ENCODE measurements around the gene CD180.

Gene CD180

GRCh38 chr5:67149951-67150523 is 46.6 kb downstream of the CD180 start:
- no peak overlapping the region for H2AK5ac ChIP-seq (ENCODE audit: low read length, severe bottlenecking)
- no peak overlapping the region for H3K14ac ChIP-seq (ENCODE audit: low read length in 2 of 2)
- no peak overlapping the region for H3K4ac ChIP-seq (ENCODE audit: low read depth in 1 of 2, low read length in 2 of 2)
- no peak overlapping the region for H2BK5ac ChIP-seq (ENCODE audit: low read depth, low read length, poor library complexity, severe bottlenecking)
- no peak overlapping the region for H3K18ac ChIP-seq (ENCODE audit: low read depth in 1 of 2, low read length in 2 of 2)
- DNase-seq: peak; percentile 48
- H2BK12ac ChIP-seq (ENCODE audit: low read length in 2 of 2): no peak overlapping the region
- H3K27me3 ChIP-seq (ENCODE audit: control insufficient read depth in 1 of 2, insufficient read depth in 1 of 2, low read length in 2 of 2): no peaks in the 10 kb centered on the region
- no peaks in the 10 kb centered on the region for H3K4me1 ChIP-seq (ENCODE audit: control insufficient read depth, insufficient read depth, low read depth, low read length)
- H2AFZ ChIP-seq (ENCODE audit: low read depth, low read length): no peak overlapping the region
- no peaks in the 10 kb centered on the region for H3K9me3 ChIP-seq (ENCODE audit: control insufficient read depth, low read length)
- no peak overlapping the region for H4K8ac ChIP-seq (ENCODE audit: low read length)
- no peak overlapping the region for H3K4me2 ChIP-seq (ENCODE audit: low read length, poor library complexity, severe bottlenecking)
- peaks cover 3% of the 10 kb centered on the region for H3K79me1 ChIP-seq (replicated peaks; ENCODE audit: low read length, poor library complexity, severe bottlenecking)
- peak overlapping the region in 1 of 2 experiments; percentile 74 for H3K4me3 ChIP-seq (ENCODE audit: insufficient read depth in 1 of 2, low read depth in 1 of 2, low read length in 2 of 2)
- peak overlapping the region; percentile 61 for H3K9ac ChIP-seq (ENCODE audit: low read length)
- H4K91ac ChIP-seq (ENCODE audit: low read length): no peak overlapping the region
- no peak overlapping the region for H2BK15ac ChIP-seq (ENCODE audit: low read depth, poor library complexity, severe bottlenecking)
- WGBS: 67% methylated on average over 1 of the region's 1 CpG
- no peak overlapping the region for H3K27ac ChIP-seq (ENCODE audit: low read length, poor library complexity, severe bottlenecking)
- H3K23ac ChIP-seq (ENCODE audit: low read length in 2 of 2): no peak overlapping the region
- H3K36me3 ChIP-seq (ENCODE audit: control insufficient read depth in 1 of 2, insufficient read depth in 2 of 2, low read depth in 1 of 2, low read length in 2 of 2): peaks cover 14 to 66% of the 10 kb centered on the region in 2 experiments
- H2BK120ac ChIP-seq (ENCODE audit: low read depth, low read length): no peak overlapping the region

- Histone ChIP-seq H2BK5ac (ENCODE audit: low read depth, low read length, poor library complexity, severe bottlenecking) (no peak overlapping the region), H3K4me3 (ENCODE audit: insufficient read depth in 1 of 2, low read depth in 1 of 2, low read length in 2 of 2) (peak overlapping the region in 1 of 2 experiments; percentile 74), H3K36me3 (ENCODE audit: control insufficient read depth in 1 of 2, insufficient read depth in 2 of 2, low read depth in 1 of 2, low read length in 2 of 2) (peaks cover 15 to 66% of the 10 kb centered on the region in 2 experiments), H3K23ac (ENCODE audit: low read length in 2 of 2) (no peak overlapping the region), H3K18ac (ENCODE audit: low read depth in 1 of 2, low read length in 2 of 2) (no peak overlapping the region), H3K4me1 (ENCODE audit: control insufficient read depth, insufficient read depth, low read depth, low read length) (no peaks in the 10 kb centered on the region), H3K4me2 (ENCODE audit: low read length, poor library complexity, severe bottlenecking) (no peak overlapping the region), H2AFZ (ENCODE audit: low read depth, low read length) (no peak overlapping the region), H4K8ac (ENCODE audit: low read length) (no peak overlapping the region), H3K27me3 (ENCODE audit: control insufficient read depth in 1 of 2, insufficient read depth in 1 of 2, low read length in 2 of 2) (no peaks in the 10 kb centered on the region), H3K9me3 (ENCODE audit: control insufficient read depth, low read length) (no peaks in the 10 kb centered on the region), H2BK120ac (ENCODE audit: low read depth, low read length) (no peak overlapping the region), H3K79me1 (replicated peaks; ENCODE audit: low read length, poor library complexity, severe bottlenecking) (peaks cover 3% of the 10 kb centered on the region), H3K9ac (ENCODE audit: low read length) (peak overlapping the region; percentile 61), H2BK12ac (ENCODE audit: low read length in 2 of 2) (no peak overlapping the region), H4K91ac (ENCODE audit: low read length) (no peak overlapping the region), H2BK15ac (ENCODE audit: low read depth, poor library complexity, severe bottlenecking) (no peak overlapping the region), H2AK5ac (ENCODE audit: low read length, severe bottlenecking) (no peak overlapping the region), H3K27ac (ENCODE audit: low read length, poor library complexity, severe bottlenecking) (no peak overlapping the region), H3K4ac (ENCODE audit: low read depth in 1 of 2, low read length in 2 of 2) (no peak overlapping the region), H3K14ac (ENCODE audit: low read length in 2 of 2) (no peak overlapping the region)
- no peak for DNase-seq
- WGBS: 95% methylated on average over 13 of the region's 14 CpGs
Observed at GRCh38 chr5:67149057-67149950, 47.3 kb downstream of the CD180 start.

- WGBS: 99% methylated on average over 3 of the region's 3 CpGs
- Histone ChIP-seq H3K4me3 (ENCODE audit: insufficient read depth in 1 of 2, low read depth in 1 of 2, low read length in 2 of 2) (no peak overlapping the region), H2BK120ac (ENCODE audit: low read depth, low read length) (no peak overlapping the region), H2AFZ (ENCODE audit: low read depth, low read length) (no peak overlapping the region), H4K8ac (ENCODE audit: low read length) (no peak overlapping the region), H3K14ac (ENCODE audit: low read length in 2 of 2) (no peak overlapping the region), H4K91ac (ENCODE audit: low read length) (no peak overlapping the region), H3K4ac (ENCODE audit: low read depth in 1 of 2, low read length in 2 of 2) (no peak overlapping the region), H2BK5ac (ENCODE audit: low read depth, low read length, poor library complexity, severe bottlenecking) (no peak overlapping the region), H3K27ac (ENCODE audit: low read length, poor library complexity, severe bottlenecking) (no peak overlapping the region), H3K27me3 (ENCODE audit: control insufficient read depth in 1 of 2, insufficient read depth in 1 of 2, low read length in 2 of 2) (no peaks in the 10 kb centered on the region), H2AK5ac (ENCODE audit: low read length, severe bottlenecking) (no peak overlapping the region), H2BK15ac (ENCODE audit: low read depth, poor library complexity, severe bottlenecking) (no peak overlapping the region), H3K23ac (ENCODE audit: low read length in 2 of 2) (no peak overlapping the region), H3K4me2 (ENCODE audit: low read length, poor library complexity, severe bottlenecking) (no peak overlapping the region), H3K79me1 (replicated peaks; ENCODE audit: low read length, poor library complexity, severe bottlenecking) (peaks cover 1% of the 10 kb centered on the region), H2BK12ac (ENCODE audit: low read length in 2 of 2) (no peak overlapping the region), H3K4me1 (ENCODE audit: control insufficient read depth, insufficient read depth, low read depth, low read length) (no peaks in the 10 kb centered on the region), H3K36me3 (ENCODE audit: control insufficient read depth in 1 of 2, insufficient read depth in 2 of 2, low read depth in 1 of 2, low read length in 2 of 2) (peaks cover 18 to 66% of the 10 kb centered on the region in 2 experiments), H3K9me3 (ENCODE audit: control insufficient read depth, low read length) (no peaks in the 10 kb centered on the region), H3K18ac (ENCODE audit: low read depth in 1 of 2, low read length in 2 of 2) (no peak overlapping the region), H3K9ac (ENCODE audit: low read length) (no peak overlapping the region)
- DNase-seq: peak; percentile 9
Observed at GRCh38 chr5:67147760-67148159, 48.8 kb downstream of the CD180 start.

GRCh38 chr5:67146981-67147380 is 49.6 kb downstream of the CD180 start:
- H3K9me3 ChIP-seq (ENCODE audit: control insufficient read depth, low read length): no peaks in the 10 kb centered on the region
- no peak overlapping the region for H3K27ac ChIP-seq (ENCODE audit: low read length, poor library complexity, severe bottlenecking)
- no peak overlapping the region for H3K4me2 ChIP-seq (ENCODE audit: low read length, poor library complexity, severe bottlenecking)
- no peak overlapping the region for H3K4ac ChIP-seq (ENCODE audit: low read depth in 1 of 2, low read length in 2 of 2)
- no CpG with 5 or more reads among the region's 4 CpGs for WGBS
- no peak overlapping the region for H2BK15ac ChIP-seq (ENCODE audit: low read depth, poor library complexity, severe bottlenecking)
- no peak overlapping the region for H2BK120ac ChIP-seq (ENCODE audit: low read depth, low read length)
- no peak overlapping the region for H2BK5ac ChIP-seq (ENCODE audit: low read depth, low read length, poor library complexity, severe bottlenecking)
- no peak overlapping the region for H3K18ac ChIP-seq (ENCODE audit: low read depth in 1 of 2, low read length in 2 of 2)
- peaks cover 1% of the 10 kb centered on the region for H3K79me1 ChIP-seq (replicated peaks; ENCODE audit: low read length, poor library complexity, severe bottlenecking)
- H2AFZ ChIP-seq (ENCODE audit: low read depth, low read length): no peak overlapping the region
- no peak overlapping the region for H3K23ac ChIP-seq (ENCODE audit: low read length in 2 of 2)
- no peak for DNase-seq
- no peak overlapping the region for H4K91ac ChIP-seq (ENCODE audit: low read length)
- no peak overlapping the region for H4K8ac ChIP-seq (ENCODE audit: low read length)
- no peak overlapping the region for H3K4me3 ChIP-seq (ENCODE audit: insufficient read depth in 1 of 2, low read depth in 1 of 2, low read length in 2 of 2)
- H3K9ac ChIP-seq (ENCODE audit: low read length): no peak overlapping the region
- H2AK5ac ChIP-seq (ENCODE audit: low read length, severe bottlenecking): no peak overlapping the region
- no peak overlapping the region for H3K14ac ChIP-seq (ENCODE audit: low read length in 2 of 2)
- peaks cover 18 to 69% of the 10 kb centered on the region in 2 experiments for H3K36me3 ChIP-seq (ENCODE audit: control insufficient read depth in 1 of 2, insufficient read depth in 2 of 2, low read depth in 1 of 2, low read length in 2 of 2)
- H2BK12ac ChIP-seq (ENCODE audit: low read length in 2 of 2): no peak overlapping the region
- no peaks in the 10 kb centered on the region for H3K4me1 ChIP-seq (ENCODE audit: control insufficient read depth, insufficient read depth, low read depth, low read length)
- no peaks in the 10 kb centered on the region for H3K27me3 ChIP-seq (ENCODE audit: control insufficient read depth in 1 of 2, insufficient read depth in 1 of 2, low read length in 2 of 2)
